KG1 (cell line): ENCODE measurements around the gene SMYD3.
"Not testable (repeated sequence)": the region's sequence is repeated elsewhere in the genome, so short reads cannot be mapped to it uniquely, and the experiment has no call there.

Experiments used
- DNase-seq: peaks from one replicate; lab custom pipeline; 2025; lab: John Stamatoyannopoulos, UW

The SMYD3 gene

DNA sequence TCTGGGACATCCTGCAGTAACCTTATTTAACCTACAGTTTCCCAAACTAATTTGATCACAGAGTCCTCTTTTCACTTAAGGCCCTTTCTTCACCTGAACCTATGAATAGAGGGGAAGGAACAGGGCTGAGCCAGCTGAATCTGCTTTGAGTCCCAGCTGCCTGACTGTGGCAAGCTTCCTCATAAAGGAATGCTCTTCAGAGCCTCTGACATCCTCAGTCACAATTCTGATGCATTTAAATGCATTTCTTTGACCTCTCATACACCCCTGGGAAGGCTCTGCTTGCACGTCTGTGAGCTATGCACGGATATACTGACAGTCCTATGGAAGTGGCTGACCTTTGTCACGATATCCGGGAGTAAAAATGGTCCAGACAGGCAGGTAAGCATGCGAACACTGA, 673.1 kb downstream of the SMYD3 start:
- no peak for DNase-seq

DNA sequence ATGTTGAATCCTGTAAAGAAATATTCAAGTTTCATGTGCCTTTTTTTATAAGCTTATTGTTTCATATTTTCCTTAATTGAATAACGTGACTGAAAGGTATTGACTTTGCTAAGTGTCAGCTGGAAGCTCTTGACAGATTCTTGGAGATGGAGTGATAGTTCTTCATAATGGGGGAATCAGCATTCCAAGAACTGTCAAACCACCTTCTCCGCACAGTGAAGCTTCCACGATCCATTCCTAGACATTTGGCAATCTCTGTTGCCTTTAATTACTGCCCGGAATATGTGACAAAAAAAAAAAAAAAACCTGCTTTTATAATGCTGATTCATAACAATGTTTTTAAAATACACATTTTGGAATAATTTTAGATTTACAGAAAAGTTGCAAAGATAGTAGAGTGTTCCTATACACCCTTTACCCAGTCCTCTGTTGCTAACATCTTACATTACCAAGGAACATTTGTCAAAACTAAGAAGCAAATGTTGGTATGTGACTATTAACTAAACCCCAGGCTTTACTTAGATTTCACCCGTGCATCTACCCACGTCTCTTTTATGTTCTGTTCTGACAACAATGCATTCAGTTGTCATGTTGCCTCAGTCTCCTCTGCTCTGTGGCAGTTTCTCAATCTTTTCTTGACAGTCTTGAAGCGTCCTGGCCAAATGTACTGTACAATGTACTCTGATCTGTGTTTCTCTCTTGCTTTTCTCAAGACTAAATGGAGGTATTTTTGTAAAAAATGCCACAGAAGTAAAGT, 674.1 kb downstream of the SMYD3 start:
- DNase-seq = no peak

DNA sequence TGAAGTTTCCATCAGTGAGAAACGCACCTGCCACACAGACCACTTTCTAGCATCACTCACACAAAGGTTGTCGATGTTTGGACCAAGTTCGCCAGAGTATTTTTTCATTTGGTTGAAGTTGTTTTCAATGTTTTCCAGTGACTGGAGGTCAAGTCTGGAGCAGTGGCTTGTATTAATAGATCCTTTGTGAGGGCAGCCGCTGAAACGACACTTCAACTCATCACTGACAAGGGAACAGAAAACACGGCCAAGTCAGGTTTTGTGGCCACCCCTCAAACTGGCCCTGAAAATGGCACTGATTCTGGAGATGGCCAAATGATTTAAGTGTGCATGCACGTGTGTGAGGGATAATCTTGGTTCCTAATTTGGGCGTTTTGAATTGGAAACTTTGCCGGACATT, 675.6 kb downstream of the SMYD3 start:
- no peak for DNase-seq

DNA sequence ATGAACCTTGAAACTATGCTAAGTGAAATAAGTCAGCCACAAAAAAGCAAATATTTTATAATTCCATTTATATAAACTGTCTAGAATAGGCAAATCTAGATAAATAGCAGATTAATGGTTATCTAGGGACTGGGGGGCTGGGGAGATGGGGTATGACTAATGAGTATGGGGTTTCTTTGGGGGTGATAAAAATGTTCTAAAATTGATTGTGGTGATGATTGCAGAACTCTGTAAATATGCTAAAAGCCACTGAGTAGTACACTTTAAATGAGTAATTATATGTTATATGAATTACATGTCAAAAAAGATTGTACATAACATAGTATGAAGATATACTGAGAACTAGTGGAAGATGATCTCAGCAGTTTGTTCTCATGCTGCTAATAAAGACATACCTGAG, 677.3 kb downstream of the SMYD3 start:
- no peak for DNase-seq

DNA sequence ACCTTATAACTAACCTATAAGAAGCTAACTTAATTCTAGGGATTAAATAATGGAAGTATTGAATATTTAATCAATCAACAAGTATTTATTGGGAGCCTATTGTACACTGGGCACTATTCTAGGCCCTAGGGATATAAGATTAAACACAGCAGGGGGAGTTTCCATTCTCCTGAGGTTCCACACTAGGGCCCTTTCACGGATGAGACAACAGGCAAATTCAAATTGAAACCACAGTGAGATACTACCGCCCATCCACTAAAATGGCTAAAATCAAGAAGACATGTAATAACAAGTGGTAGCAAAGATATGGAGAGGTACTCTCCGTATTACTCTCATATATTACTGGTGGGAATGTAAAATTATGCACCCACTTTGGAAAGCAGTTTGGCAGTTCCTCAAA, 677.9 kb downstream of the SMYD3 start:
- DNase-seq = no peak

DNA sequence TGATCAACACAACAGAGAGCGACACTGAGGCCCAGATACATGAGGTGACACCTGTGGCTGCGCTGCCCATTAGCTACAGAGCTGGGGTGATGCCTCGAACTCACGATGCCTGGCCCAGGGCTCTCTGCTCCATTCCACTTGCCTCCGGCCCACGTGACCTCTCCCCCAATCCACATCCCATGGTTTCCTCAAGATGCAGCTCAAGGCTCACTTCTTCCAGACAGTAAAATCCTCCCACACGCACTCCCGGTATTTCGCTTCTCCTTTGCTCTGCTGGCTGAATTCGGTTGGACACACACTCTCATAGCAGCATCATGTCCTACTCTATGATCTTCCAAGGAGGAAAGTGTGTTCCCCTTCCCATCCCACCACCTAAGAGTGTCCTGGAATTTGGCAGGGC, 679.8 kb downstream of the SMYD3 start:
- DNase-seq = no peak

GRCh38 chr1:245825128-245825901, 681.8 kb downstream of the SMYD3 start:
- no peak for DNase-seq

- DNase-seq = no peak
Observed at GRCh38 chr1:245823408-245824147, 683.5 kb downstream of the SMYD3 start.

- DNase-seq = no peak
Observed at GRCh38 chr1:245822996-245823395, 684.1 kb downstream of the SMYD3 start.

- DNase-seq = not testable (repeated sequence)
Observed at GRCh38 chr1:245818363-245818762, 688.7 kb downstream of the SMYD3 start.

DNA sequence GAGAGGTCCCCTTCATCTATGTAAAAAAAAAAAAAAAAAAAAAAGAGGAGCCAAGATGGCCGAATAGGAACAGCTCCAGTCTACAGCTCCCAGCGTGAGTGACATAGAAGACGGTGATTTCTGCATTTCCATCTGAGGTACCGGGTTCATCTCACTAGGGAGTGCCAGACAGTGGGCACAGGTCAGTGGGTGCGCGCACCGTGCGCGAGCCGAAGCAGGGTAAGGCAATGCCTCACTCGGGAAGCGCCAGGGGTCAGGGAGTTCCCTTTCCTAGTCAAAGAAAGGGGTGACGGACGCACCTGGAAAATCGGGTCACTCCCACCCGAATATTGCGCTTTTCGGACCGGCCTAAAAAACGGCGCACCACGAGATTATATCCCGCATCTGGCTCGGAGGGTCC, 690.6 kb downstream of the SMYD3 start:
- DNase-seq = not testable (repeated sequence)

DNA sequence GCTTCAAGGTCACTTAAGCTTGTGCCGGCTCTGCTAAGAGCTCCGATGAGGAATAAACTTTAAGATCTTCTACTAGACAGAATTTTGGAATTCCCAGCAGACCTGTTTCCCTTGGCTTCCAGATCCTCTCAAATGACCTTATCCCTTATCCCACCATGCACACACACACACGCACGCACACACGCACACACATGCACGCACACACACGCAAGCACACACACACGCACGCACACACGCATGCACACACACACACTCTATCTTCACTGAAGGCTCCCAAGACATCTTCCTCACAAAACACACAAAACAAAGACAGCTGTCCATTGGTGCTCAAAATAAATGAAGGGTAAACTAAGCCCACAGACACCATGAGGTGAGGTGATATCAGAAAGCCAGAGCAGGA, 692.4 kb downstream of the SMYD3 start:
- DNase-seq = no peak

GRCh38 chr1:245812278-245812677, 694.8 kb downstream of the SMYD3 start:
- no peak for DNase-seq

DNA sequence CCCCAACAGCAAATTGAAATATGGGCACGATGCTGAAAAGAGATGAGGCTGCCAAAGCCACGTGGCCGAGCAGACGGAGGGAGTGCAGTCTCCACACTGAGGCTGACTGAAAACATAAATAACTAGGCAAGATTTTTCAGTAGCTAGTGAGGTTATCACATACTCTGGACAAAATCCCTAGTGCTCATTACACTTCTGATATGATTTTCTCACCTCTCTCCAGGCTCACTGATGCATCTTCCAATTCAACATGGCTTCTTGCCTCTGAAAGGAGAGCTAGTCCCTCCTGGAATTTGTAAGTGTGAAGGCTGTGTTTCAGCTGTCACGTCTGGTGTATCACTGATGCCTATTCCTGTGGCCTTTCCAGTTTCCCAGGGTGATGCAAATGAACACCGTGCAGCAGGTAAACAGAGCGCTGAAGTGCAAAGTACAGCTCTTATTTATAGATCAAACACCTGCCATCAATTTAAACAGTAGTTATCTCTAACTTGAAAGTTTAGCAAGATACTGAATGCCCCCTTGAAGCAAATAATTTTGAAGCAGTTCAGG, 696.2 kb downstream of the SMYD3 start:
- DNase-seq = no peak

- no peak for DNase-seq
Observed at GRCh38 chr1:245810181-245810769, 696.8 kb downstream of the SMYD3 start.

DNA sequence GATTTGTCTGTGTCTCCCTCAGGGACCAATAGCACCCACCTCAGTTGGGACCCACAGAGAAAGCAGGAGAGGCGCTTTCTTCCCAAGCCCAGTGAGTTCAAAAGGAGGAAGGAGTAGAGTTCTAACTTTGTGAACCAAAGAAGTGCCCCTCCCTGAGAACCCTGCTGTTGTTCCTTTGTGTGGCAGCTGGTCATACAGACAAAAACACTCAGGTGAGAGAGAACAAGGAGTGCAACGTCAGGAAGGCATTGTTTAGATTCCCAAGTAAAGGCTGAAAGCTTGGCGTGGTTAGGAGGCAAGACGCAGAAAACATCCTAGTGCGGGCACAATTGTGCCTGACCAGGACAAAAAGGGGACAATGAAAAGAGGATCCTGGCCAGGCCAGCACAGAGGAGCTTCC, 697.7 kb downstream of the SMYD3 start:
- DNase-seq = no peak

DNA sequence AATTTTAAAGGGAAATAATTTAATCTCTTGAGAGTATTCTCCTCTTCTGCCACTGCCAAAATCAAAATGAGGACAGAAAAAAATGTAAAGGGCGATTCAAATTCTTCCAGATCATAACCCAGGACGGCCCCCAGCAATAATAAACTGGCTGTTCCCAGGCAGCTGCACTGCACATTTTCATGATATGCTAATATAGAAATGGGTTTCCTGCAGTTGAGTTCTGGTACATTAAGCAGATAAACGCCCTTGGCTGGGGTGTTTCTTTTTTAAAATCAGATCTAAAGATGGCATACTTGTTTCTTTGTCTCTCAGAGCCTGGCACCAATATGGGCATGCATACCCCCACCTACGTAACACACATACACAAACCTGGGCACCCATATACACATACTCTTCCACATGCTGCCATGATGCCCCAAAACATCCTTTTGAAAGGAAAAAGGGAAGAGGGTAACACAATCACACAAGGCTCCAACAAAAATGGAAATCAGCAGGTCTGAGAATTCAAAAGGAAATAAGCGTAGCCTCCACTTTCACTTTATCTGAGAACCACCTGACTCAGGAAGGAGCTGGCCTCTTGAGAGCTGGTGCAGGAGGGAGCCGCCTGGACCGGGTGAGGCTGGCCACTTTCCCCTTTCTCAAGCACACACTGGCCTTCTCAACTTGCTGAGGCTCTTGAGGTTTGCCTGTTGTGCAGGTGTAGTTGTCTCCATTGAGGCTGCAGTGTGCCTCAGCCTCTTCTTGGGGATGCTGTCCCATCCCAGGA, 698.9 kb downstream of the SMYD3 start:
- no peak for DNase-seq

DNA sequence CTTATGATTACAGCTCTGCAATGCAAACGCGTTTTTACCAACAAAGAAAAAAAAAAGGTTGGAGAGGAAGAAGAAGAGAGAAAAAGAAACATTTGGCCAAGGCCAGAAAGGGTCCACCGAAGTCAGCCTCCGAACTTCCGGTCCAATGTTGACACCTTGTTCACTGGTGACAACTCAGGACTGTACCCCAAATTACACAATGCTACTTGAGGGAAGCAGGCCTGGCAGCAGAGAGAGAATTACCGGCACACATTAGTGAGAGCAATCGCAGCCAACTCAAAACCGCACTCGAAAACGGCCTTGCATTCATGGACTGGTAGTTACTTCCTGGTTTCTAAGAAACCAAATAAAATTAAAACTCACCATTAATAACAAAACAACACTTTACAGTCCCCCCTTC, 699.8 kb downstream of the SMYD3 start:
- DNase-seq = peak; percentile 34

DNA sequence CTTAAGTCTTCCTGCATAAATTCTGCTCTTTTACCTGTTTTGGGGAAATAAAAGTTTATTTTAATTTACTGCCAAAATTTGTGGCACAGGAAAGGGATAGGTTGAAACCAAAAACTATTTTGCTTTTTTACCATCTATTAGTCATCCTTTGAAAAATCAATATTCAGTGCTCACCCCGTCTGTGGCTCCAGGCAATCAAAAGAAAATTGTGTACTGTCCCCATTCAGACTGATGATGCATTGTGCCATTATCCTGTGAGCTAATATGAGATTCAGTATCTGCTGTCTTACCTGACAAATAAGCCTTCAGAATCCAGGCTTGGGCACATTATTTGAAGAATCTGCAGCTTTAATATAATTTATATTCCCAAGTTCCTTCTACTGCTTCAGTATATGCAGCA, 701.5 kb downstream of the SMYD3 start:
- DNase-seq = no peak

- no peak for DNase-seq
Observed at GRCh38 chr1:245804696-245805095, 702.4 kb downstream of the SMYD3 start.

GRCh38 chr1:245803666-245804037, 703.4 kb downstream of the SMYD3 start:
- no peak for DNase-seq
